NB4 (cell line): ENCODE measurements around the gene DSCAM.

Experiments used
- CTCF ChIP-seq: IDR thresholded peaks from one replicate; pipeline ENCODE4 v1.5.1; 2012; ENCODE audit warnings: low read depth, low read length
- POLR2A ChIP-seq: IDR thresholded peaks from 2 replicates; pipeline ENCODE4 v1.6.1; 2011; ENCODE audit warnings: mild to moderate bottlenecking; ENCODE audit not compliant: insufficient read length; ENCODE audit errors: extremely low read depth
- TF ChIP-seq, protein P1 (sequence below): IDR thresholded peaks from 2 replicates; pipeline ENCODE4 v1.6.1; 2011; ENCODE audit warnings: low read depth, low read length

GRCh38 chr21:40134731-40135492 is 712.0 kb downstream of the DSCAM start:
- TF ChIP-seq POLR2A, result no peak
- no peak for TF ChIP-seq CTCF
- TF ChIP-seq, protein P1, sequence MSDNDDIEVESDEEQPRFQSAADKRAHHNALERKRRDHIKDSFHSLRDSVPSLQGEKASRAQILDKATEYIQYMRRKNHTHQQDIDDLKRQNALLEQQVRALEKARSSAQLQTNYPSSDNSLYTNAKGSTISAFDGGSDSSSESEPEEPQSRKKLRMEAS, result no peak
